ENCODE data around the gene STX8.
"Not testable (repeated sequence)": the region's sequence is repeated elsewhere in the genome, so short reads cannot be mapped to it uniquely, and the experiment has no call there.

STX8 gene

GRCh38 chr17:9383826-9384225 is 191.8 kb downstream of the STX8 start:
- no peak for DNase-seq

GRCh38 chr17:9382626-9383025 is 193.0 kb downstream of the STX8 start:
- DNase-seq = no peak

- DNase-seq = no peak
Measured at GRCh38 chr17:9381068-9381467, 194.6 kb downstream of the STX8 start.

- DNase-seq = no peak
Measured at GRCh38 chr17:9380361-9380760, 195.3 kb downstream of the STX8 start.

- DNase-seq = not testable (repeated sequence)
Measured at GRCh38 chr17:9376177-9376576, 199.4 kb downstream of the STX8 start.

- no peak for DNase-seq
Measured at GRCh38 chr17:9371019-9371418, 204.6 kb downstream of the STX8 start.

- DNase-seq = no peak
Measured at GRCh38 chr17:9370467-9370866, 205.2 kb downstream of the STX8 start.

GRCh38 chr17:9368631-9369030 is 207.0 kb downstream of the STX8 start:
- no peak for DNase-seq

GRCh38 chr17:9367156-9367555 is 208.5 kb downstream of the STX8 start:
- no peak for DNase-seq

GRCh38 chr17:9364837-9365430 is 210.7 kb downstream of the STX8 start:
- no peak for DNase-seq

- DNase-seq = no peak
Measured at GRCh38 chr17:9363440-9364350, 211.9 kb downstream of the STX8 start.

- no peak for DNase-seq
Measured at GRCh38 chr17:9361188-9361955, 214.2 kb downstream of the STX8 start.

GRCh38 chr17:9360677-9361081 is 214.9 kb downstream of the STX8 start:
- no peak for DNase-seq

GRCh38 chr17:9356488-9356911 is 219.1 kb downstream of the STX8 start:
- DNase-seq = no peak

GRCh38 chr17:9355846-9356245 is 219.8 kb downstream of the STX8 start:
- DNase-seq = no peak

GRCh38 chr17:9355231-9355630 is 220.4 kb downstream of the STX8 start:
- not testable (repeated sequence) for DNase-seq

- DNase-seq = no peak
Measured at GRCh38 chr17:9350080-9350479, 225.5 kb downstream of the STX8 start.

GRCh38 chr17:9346296-9346926 is 229.2 kb downstream of the STX8 start:
- DNase-seq = no peak

- no peak for DNase-seq
Measured at GRCh38 chr17:9343516-9343915, 232.1 kb downstream of the STX8 start.

- DNase-seq = no peak
Measured at GRCh38 chr17:9342225-9342624, 233.4 kb downstream of the STX8 start.

- DNase-seq = no peak
Measured at GRCh38 chr17:9339958-9340357, 235.7 kb downstream of the STX8 start.

- not testable (repeated sequence) for DNase-seq
Measured at GRCh38 chr17:9339482-9339881, 236.1 kb downstream of the STX8 start.

- DNase-seq = no peak
Measured at GRCh38 chr17:9336817-9337216, 238.8 kb downstream of the STX8 start.
